Calu3 (cell line): ENCODE results near the gene MTMR12. TPM values are rescaled to one million over a fixed set of nuclear protein-coding genes. Genes with fewer than 3 reads are reported as not detected.

ENCODE experiments used
- BruUV-seq: library from RNA; stranded (reverse); fragments of 400-500 nt; replicated peaks from 2 replicates; lab custom pipeline; 2021; lab: Mats Ljungman, UMichigan
- CTCF ChIA-PET: fragments of 300-600 bp; sonication (Branson Sonifier 250); formaldehyde crosslinking; loops from one replicate; lab custom pipeline; 2022; ENCODE audit warnings: antibody characterized with exemption; lab: Charles Lee
- DNase-seq: peaks from one replicate; pipeline ENCODE4 v3.0.0; 2022
- H3K27ac Mint-ChIP-seq: one replicate; pipeline ENCODE4 v1.8.0; 2022; ENCODE audit warnings: mixed read lengths; ENCODE audit not compliant: unreplicated experiment
- H3K27me3 Mint-ChIP-seq: one replicate; pipeline ENCODE4 v1.8.0; 2022; ENCODE audit warnings: mixed read lengths; ENCODE audit not compliant: unreplicated experiment
- H3K36me3 Mint-ChIP-seq: one replicate; pipeline ENCODE4 v1.8.0; 2022; ENCODE audit warnings: mild to moderate bottlenecking, moderate library complexity, mixed read lengths; ENCODE audit not compliant: insufficient read depth, unreplicated experiment
- H3K4me1 Mint-ChIP-seq: one replicate; pipeline ENCODE4 v1.8.0; 2022; ENCODE audit warnings: mild to moderate bottlenecking, low read depth, mixed read lengths; ENCODE audit not compliant: unreplicated experiment
- H3K4me3 Mint-ChIP-seq: one replicate; pipeline ENCODE4 v1.8.0; 2022; ENCODE audit warnings: mild to moderate bottlenecking, low read depth, moderate library complexity, mixed read lengths; ENCODE audit not compliant: unreplicated experiment
- H3K9me3 Mint-ChIP-seq: one replicate; pipeline ENCODE4 v1.8.0; 2022; ENCODE audit warnings: low read depth, mixed read lengths; ENCODE audit not compliant: unreplicated experiment
- CTCF ChIP-seq: fragments of 200-600 bp; IDR thresholded peaks from one replicate; pipeline ENCODE4 v1.8.0; 2022; ENCODE audit warnings: antibody characterized with exemption; ENCODE audit not compliant: unreplicated experiment
- intact Hi-C: fragments of 100-400 bp; cut with micrococcal nuclease; formaldehyde crosslinking; loops from one replicate; pipeline ENCODE4 v1.10.0; 2022; ENCODE audit not compliant: unreplicated experiment
- total RNA-seq: library from RNA; stranded (reverse); gene quantifications from 2 replicates; pipeline ENCODE4 v1.2.3, GENCODE V29; 2022

The MTMR12 gene
- total RNA-seq, 1 experiment from 2014 or later, result 42.7 TPM

- intact Hi-C loops, result no loop called here
- peaks cover 53% of the 10 kb centered on the region for H3K4me1 Mint-ChIP-seq
- H3K9me3 Mint-ChIP-seq, result no peaks in the 10 kb centered on the region
- peaks cover 58% of the 10 kb centered on the region for H3K36me3 Mint-ChIP-seq
- no peak for TF ChIP-seq CTCF
- no peak overlapping the region for H3K4me3 Mint-ChIP-seq
- CTCF ChIA-PET, result interaction anchor here (5.5 kb wide), 1 partner anchor 100 kb away, joined by 48 read pairs; no protein-coding TSS in a partner anchor
- H3K27ac Mint-ChIP-seq, result no peak overlapping the region
- TSS peak; percentile 7 for BruUV-seq
- no peaks in the 10 kb centered on the region for H3K27me3 Mint-ChIP-seq
- no peak for DNase-seq
These were observed 83.2 kb downstream of the MTMR12 start for GRCh38 chr5:32229586-32229985.

- CTCF ChIA-PET, result no interaction called here
- Mint-ChIP-seq H3K36me3 (peaks cover 51% of the 10 kb centered on the region), H3K9me3 (no peaks in the 10 kb centered on the region), H3K27me3 (no peaks in the 10 kb centered on the region), H3K4me1 (peaks cover 53% of the 10 kb centered on the region), H3K4me3 (no peak overlapping the region), H3K27ac (no peak overlapping the region)
- DNase-seq, result no peak
- intact Hi-C loops, result no loop called here
- BruUV-seq, result no TSS peak
- TF ChIP-seq CTCF, result no peak
These were observed 83.9 kb downstream of the MTMR12 start for GRCh38 chr5:32228816-32229215.

GRCh38 chr5:32225445-32225844, 87.3 kb downstream of the MTMR12 start:
- peaks cover 35% of the 10 kb centered on the region for H3K4me1 Mint-ChIP-seq
- no peaks in the 10 kb centered on the region for H3K27me3 Mint-ChIP-seq
- BruUV-seq, result no TSS peak
- peak overlapping the region; percentile 45 for H3K4me3 Mint-ChIP-seq
- TF ChIP-seq CTCF, result no peak
- CTCF ChIA-PET, result no interaction called here
- peaks cover 28% of the 10 kb centered on the region for H3K36me3 Mint-ChIP-seq
- DNase-seq, result peak; percentile 37
- intact Hi-C loops, result loop anchor here (2.0 kb wide), 1 partner anchor 59 kb away; no protein-coding TSS in a partner anchor
- H3K27ac Mint-ChIP-seq, result peak overlapping the region; percentile 63
- no peaks in the 10 kb centered on the region for H3K9me3 Mint-ChIP-seq

GRCh38 chr5:32223972-32224609, 88.6 kb downstream of the MTMR12 start:
- CTCF ChIA-PET, result no interaction called here
- no peak overlapping the region for H3K4me3 Mint-ChIP-seq
- TF ChIP-seq CTCF, result no peak
- H3K27me3 Mint-ChIP-seq, result no peaks in the 10 kb centered on the region
- H3K9me3 Mint-ChIP-seq, result no peaks in the 10 kb centered on the region
- BruUV-seq, result no TSS peak
- intact Hi-C loops, result loop anchor here (2.0 kb wide), 1 partner anchor 57 kb away; no protein-coding TSS in a partner anchor
- peak overlapping the region; percentile 63 for H3K27ac Mint-ChIP-seq
- peak; percentile 39 for DNase-seq
- H3K4me1 Mint-ChIP-seq, result peaks cover 35% of the 10 kb centered on the region
- peaks cover 17% of the 10 kb centered on the region for H3K36me3 Mint-ChIP-seq
